GM18951 (cell line): ENCODE data around the gene CDKN3.
"Not testable (repeated sequence)": the region's sequence is repeated elsewhere in the genome, so short reads cannot be mapped to it uniquely, and the experiment has no call there.

Experiments
- POLR2A ChIP-seq: IDR thresholded peaks from 4 replicates; pipeline ENCODE4 v1.6.1; 2011; ENCODE audit warnings: mild to moderate bottlenecking; ENCODE audit not compliant: insufficient read length, insufficient read depth; ENCODE audit errors: extremely low read depth
- in situ Hi-C: fragments of 300-500 bp; cut with MboI; formaldehyde crosslinking; loops from one replicate; pipeline ENCODE4 v1.12.0; 2022; ENCODE audit warnings: low sequenced_read_pairs, mixed read lengths, inconsistent platforms; ENCODE audit not compliant: unreplicated experiment

The CDKN3 gene

DNA sequence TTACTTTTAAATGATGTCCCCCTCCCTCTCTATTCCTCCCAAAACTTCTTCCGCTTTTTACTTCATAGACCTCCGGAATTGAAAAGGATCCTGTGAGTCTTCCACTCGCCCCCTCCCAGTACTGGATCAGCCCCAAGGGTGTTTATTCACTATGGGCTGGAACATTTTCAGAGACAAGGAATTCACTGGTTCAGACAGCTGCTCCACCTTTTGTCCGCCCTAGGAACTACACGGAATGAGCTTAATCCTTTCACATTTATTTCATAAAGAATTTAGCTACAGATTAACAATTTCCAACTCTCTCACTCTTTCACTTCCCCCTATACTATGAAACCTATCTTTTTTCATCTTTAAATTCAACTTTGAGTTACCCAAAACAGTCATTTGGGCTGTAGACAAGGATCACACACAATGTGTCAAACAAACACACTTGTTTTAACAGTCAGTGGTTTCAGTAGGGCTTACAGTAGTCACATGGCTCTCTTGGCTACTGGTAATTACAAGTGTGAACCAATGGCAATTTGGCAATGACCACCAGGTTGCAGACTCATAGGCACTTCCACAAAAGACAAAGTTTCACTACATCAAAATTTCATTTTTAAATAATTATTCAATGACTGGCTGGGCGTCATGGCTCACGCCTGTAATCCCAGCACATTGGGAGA lies 23.8 kb downstream of the CDKN3 start:
- in situ Hi-C loops = no loop called here
- no peak for TF ChIP-seq POLR2A

DNA sequence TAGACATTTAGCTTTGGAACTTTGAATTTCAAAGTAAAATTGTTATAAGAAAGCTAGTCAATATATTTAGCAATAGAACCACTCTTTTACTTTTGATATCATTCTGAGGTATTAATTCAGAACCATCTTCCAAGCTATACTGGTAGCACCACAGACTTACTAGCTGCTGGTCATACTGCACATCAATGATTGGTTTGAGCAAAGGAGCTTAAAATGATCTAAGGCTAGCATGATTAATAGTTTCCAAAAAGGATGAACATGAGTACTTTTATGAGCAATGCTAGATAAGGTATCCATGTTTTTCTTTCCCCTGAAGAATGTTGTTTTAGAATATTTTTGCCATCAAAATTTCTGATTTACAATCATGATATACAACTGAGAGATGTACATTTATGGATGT lies 27.2 kb downstream of the CDKN3 start:
- no peak for TF ChIP-seq POLR2A
- in situ Hi-C loops = no loop called here

DNA sequence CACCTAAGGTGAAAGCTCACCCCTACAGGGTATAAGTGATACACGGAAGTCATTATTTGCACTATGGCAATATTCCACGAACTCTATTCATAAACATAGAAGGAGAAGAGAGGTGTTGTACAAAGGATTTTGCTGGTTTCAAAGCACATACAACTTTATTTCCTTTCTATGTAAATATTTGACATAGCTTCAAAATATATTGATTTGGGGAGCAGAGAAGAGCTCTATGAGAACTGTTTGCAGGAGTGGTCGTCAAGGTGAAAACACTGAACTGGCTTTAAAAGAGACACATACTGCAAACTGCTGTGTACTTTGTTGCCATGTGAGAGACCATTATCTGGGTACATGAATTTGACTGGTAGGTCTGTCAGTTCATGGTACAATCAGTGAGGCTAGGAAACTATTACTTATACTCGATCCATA lies 27.7 kb downstream of the CDKN3 start:
- in situ Hi-C loops = no loop called here
- no peak for TF ChIP-seq POLR2A

DNA sequence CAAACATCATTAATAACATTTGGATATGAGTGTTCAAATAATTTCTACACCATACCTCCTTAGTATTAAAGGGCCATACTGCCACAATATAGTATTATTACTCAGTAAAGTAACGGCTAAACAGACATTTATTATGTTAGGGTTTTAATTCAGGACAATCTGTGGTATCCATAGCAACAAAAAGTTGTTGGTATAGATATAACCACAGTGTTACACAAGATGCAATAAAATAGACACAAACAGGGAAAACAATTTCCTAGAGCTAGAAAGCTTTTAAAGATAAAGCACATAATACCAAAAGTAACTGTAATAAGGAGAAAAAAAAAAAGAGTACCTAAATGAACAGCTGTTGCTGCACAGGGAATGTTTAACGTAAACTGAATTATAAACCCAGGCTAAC lies 28.3 kb downstream of the CDKN3 start:
- in situ Hi-C loops = no loop called here
- TF ChIP-seq POLR2A = no peak

DNA sequence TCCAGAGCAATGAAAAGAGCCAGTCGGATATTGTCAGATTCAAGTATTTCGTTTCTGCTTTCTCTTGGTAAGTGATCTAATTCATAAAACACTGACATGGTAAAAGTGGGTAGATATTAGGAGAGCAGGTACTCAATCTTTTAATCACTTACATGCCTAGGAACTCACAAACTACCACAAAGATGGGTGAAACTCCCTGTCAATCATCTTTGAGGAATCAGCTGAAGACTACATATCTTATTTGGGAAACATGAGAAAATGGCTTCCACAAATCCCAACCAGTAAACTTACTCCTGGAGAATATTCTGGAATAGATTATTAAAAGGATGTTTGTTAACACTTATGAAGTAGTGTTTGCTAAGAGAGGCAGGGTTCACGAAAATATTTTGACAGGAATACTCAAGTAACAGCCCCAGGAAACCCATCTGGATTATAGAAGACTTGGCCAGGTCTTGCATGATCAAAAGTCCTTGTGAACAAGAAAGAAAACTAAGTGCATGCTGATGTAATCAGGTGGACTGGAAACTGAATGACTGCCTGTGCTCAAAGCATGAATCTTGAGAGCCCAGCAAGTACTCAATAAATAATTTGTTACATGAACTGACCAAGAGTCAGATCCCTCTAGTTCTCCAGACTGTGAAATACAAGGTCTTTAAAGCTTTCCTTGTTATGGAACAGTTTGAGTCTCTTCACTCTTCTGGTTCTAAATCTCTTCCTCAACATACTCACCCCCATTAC lies 28.9 kb downstream of the CDKN3 start:
- no peak for TF ChIP-seq POLR2A
- in situ Hi-C loops = no loop called here

DNA sequence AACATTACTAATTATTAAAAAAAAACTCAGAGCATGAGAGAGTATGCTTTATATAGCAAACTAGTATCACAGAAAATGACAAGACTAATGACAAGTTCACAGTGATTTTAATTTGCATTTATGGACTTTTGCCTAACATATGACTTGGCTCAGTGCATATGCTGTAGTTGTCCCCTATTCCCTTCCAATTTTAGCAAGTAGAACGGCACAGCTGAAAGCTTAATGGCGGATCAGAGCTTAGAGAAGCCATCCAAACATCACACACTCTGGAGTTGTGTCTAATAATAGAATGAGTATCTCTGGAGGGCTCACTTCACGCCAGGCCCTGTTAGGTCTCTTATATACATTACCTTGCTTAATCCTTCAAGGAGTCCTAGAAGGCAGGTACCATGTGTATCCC lies 31.1 kb downstream of the CDKN3 start:
- in situ Hi-C loops = no loop called here
- TF ChIP-seq POLR2A = no peak

DNA sequence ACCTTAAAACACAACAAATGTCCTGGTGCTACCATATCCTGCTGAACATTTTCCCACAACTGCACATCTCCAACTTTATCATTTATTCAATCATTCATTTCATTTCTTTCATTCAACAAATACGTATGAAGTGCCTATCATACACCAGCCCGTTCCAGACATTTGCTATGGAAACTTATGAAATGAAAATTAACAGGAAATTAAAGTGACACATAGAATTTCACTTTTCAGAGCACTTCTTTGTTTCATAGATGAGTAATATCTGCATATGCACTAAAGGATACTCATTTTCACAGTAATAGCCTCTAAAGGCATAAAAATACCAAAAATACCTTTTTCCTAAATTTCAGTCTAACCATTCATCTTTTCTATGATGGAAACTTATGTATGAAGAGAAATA lies 31.7 kb downstream of the CDKN3 start:
- in situ Hi-C loops = no loop called here
- no peak for TF ChIP-seq POLR2A

DNA sequence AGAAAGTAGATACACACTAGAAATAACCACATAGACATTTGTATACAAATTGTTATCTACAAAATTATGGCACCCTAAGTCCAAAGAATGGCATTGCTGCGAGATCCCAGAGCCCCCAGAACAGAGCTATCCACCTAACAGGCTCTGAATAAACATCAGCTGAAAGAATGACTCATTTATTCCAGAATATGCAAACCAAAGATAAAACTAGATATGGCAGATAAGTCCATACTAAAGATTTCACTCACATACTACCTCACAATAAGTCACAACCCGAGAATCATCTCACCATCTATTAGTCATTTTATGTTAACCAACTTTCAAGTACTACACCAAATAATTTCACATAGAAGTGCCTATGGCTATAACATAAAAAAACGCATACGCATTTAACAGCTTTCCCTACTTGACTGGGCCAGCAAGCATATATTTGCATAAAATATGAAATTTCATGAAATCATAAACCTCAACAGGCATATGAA lies 38.7 kb downstream of the CDKN3 start:
- TF ChIP-seq POLR2A = no peak
- in situ Hi-C loops = no loop called here

DNA sequence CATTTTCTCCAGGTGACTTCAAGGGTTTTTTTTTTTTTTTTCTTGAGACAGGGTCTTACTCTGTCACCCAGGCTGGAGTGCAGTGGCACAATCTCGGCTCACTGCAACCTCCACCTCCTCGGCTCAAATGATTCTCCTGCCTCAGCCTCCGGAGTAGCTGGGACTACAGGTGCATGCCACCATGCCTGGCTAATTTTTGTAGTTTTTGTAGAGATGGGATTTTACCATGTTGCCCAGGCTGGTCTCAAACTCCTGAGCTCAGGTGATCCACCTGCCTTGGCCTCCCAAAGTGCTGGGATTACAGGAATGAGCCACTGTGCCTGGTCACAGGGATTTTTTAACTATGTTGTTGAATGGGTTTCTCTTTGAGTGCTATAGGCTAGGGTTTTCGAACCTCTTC lies 41.1 kb downstream of the CDKN3 start:
- in situ Hi-C loops = not testable (repeated sequence)

DNA sequence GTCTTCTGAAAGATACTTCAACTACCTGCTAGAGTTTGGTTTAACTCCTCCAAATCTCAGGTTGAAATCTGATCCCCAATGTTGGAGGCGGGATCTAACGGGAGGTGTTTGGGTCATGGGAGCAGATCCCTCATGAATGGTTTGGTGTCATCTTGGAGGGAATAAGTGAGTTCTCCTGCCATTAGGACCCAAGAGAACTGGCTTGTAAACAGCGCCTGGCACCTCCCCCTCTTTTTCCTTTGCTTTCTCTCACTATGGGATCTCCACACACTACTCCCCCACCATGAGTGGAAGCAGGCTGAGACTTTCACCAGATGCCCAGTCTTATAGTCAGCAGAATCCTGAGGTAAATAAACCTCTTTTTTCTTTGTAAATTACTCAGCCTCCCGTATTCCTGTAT lies 41.9 kb downstream of the CDKN3 start:
- in situ Hi-C loops = no loop called here
- no peak for TF ChIP-seq POLR2A

DNA sequence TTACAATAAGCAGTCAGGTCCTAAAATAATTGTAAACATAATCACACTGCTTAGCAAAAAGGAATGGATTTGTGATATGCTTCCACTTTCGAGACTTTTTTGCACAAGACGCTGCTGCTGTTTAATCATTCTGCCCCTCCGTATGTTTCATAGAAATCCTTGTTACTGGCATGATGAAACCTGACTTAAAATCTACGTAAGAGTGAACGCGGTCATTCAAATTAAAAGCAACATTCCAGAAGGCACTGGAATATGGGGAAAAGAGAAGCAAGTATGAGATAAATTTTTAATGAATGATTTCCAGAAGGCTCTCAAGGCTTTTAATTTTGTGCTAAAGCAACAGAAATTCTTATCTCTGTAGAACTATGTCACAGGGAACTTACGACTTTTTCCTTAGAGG lies 43.2 kb downstream of the CDKN3 start:
- no peak for TF ChIP-seq POLR2A
- in situ Hi-C loops = no loop called here

DNA sequence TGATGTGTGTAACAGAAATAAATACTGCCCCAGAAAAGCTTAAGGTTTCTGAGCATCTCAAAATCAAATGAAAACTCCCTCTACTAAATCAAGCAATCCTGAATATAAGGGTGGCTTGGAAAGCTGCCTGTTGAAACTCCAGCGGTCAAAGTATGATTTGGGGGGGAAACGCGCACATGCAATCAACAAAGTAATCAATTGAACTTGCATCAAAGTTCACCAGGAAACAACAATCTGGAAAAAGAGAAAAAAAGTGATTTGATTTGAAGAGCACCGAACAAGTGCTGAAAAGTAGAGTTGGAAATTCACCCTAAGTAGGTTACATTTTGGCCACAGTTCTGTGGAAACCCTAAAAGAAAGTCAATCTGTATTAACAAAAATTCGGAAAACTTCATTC lies 43.7 kb downstream of the CDKN3 start:
- in situ Hi-C loops = no loop called here
- no peak for TF ChIP-seq POLR2A

DNA sequence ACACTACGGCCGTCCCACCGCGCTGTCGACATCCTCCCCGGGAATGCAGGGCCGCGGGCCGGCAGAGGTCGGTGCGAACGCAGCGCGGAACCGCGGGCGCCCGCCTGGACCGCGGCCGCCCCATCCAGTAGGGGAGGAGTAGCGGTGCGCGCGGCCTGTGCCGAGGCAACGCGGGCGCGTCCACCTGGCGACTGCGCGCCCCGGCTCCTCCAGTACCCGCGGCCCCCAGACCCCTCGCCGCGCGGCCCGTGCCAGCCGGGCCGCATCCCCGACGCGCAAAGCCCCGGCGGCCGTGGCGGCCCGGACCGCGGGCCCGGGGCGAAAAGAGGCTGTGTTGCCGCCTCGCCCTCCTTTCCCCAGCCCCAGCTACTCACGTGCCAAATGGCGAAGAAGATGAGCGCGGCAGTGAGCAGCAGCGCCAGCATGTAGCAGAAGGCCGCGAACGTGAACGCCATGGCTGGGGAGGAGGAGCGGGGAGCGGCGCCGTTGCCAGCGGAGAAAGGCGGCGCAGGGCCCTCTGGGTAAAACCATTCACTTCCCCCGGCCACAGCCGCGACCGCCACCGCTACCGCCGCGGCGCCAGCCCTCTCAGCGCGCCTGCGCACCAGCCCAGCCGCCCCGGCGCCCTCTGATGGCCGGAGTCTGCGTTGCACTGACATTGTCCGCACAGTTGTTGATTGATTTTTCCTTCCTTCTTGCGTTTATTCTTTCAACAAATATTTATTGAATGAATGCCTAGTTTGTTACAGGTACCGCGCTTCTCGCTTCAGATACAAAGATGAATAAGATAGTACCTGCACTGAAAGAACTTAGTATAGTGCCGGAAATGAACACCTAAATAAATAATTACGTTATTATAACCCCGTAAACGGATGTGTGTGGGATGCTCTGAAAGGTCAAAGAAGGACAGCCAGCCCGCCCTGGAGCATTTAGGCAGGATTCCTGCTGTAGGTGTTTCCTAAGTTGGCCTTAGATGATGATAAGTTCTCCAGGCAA lies 44.4 kb downstream of the CDKN3 start, which contains the start of gene CNIH1:
Gene CNIH1 (minus strand): TSS at position 502 of the 996 bp plus-strand sequence. CDS start 47 bp downstream, at position 455.
- TF ChIP-seq POLR2A = peak; percentile 87
- in situ Hi-C loops = no loop called here

DNA sequence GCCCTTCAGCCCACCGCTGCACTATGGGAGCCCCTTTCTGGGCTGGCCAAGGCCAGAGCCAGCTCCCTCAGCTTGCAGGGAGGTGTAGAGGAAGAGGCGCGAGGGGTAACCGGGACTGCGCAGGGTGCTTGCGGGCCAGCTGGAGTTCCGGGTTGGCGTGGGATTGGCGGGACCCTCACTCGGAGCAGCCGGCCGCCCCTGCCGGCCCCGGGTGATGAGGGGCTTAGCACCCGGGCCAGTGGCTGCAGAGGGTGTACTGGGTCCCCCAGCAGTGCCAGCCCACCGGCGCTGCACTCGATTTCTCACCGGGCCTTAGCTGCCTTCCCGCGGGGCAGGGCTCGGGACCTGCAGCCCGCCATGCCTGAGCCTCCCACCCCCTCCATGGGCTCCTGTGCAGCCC lies 46.2 kb downstream of the CDKN3 start:
- in situ Hi-C loops = not testable (repeated sequence)
